Measurements from ENCODE around the gene PSMC3IP. TPM values are rescaled to one million over a fixed set of nuclear protein-coding genes. Genes with fewer than 3 reads are reported as not detected.

The PSMC3IP gene
- polyA plus RNA-seq, 1 donor from 2014 or later, result 22.5 TPM

DNA sequence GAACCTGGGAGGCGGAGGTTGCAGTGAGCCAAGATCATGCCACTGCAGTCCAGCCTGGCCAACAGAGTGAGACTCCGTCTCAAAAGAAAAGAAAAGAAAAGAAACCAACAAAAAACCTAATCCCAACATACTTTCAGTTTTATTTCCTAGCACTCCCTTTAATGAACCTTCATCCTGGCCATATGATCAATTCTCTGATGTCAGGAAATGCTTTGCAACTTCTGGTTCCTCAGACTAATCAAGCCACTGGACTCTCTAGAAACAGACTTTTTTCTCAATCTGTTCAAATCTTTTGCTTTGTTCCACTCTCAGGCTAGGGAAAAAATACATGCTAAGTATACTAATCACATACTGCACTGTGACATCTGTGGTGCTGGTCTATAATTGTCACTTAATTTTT is 13.4 kb upstream of the PSMC3IP start:
- no peaks in the 10 kb centered on the region for H4K20me1 ChIP-seq (ENCODE audit: insufficient read depth)
- no peak overlapping the region for H3K9ac ChIP-seq (ENCODE audit: low read length)
- peaks cover 4% of the 10 kb centered on the region for H3K79me2 ChIP-seq (replicated peaks; ENCODE audit: insufficient read depth, low read length)
- H3K27me3 ChIP-seq (ENCODE audit: insufficient read depth, low read depth, low read length), result no peaks in the 10 kb centered on the region
- H3K9me2 ChIP-seq (ENCODE audit: insufficient read depth, low read length), result no peaks in the 10 kb centered on the region
- no peak overlapping the region for H3K4me3 ChIP-seq (ENCODE audit: low read length)
- H3K36me3 ChIP-seq (ENCODE audit: insufficient read depth, low read length), result no peaks in the 10 kb centered on the region
- H3K9me3 ChIP-seq (ENCODE audit: low read length), result no peaks in the 10 kb centered on the region
- no peak overlapping the region for H3K4me2 ChIP-seq (ENCODE audit: low read length)
- TF ChIP-seq EP300 (conservative IDR thresholded peaks at IDR 0.05; ENCODE audit: poor library complexity, severe bottlenecking) (no peak), SMC3 (conservative IDR thresholded peaks at IDR 0.05; ENCODE audit: poor library complexity) (no peak), TAF1 (IDR thresholded peaks at IDR 0.05; ENCODE audit: low read depth) (no peak)
- TF ChIP-seq, protein P1, sequence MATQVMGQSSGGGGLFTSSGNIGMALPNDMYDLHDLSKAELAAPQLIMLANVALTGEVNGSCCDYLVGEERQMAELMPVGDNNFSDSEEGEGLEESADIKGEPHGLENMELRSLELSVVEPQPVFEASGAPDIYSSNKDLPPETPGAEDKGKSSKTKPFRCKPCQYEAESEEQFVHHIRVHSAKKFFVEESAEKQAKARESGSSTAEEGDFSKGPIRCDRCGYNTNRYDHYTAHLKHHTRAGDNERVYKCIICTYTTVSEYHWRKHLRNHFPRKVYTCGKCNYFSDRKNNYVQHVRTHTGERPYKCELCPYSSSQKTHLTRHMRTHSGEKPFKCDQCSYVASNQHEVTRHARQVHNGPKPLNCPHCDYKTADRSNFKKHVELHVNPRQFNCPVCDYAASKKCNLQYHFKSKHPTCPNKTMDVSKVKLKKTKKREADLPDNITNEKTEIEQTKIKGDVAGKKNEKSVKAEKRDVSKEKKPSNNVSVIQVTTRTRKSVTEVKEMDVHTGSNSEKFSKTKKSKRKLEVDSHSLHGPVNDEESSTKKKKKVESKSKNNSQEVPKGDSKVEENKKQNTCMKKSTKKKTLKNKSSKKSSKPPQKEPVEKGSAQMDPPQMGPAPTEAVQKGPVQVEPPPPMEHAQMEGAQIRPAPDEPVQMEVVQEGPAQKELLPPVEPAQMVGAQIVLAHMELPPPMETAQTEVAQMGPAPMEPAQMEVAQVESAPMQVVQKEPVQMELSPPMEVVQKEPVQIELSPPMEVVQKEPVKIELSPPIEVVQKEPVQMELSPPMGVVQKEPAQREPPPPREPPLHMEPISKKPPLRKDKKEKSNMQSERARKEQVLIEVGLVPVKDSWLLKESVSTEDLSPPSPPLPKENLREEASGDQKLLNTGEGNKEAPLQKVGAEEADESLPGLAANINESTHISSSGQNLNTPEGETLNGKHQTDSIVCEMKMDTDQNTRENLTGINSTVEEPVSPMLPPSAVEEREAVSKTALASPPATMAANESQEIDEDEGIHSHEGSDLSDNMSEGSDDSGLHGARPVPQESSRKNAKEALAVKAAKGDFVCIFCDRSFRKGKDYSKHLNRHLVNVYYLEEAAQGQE (IDR thresholded peaks at IDR 0.05; ENCODE audit: borderline replicate concordance), result no peak
- TF ChIP-seq, protein P2, sequence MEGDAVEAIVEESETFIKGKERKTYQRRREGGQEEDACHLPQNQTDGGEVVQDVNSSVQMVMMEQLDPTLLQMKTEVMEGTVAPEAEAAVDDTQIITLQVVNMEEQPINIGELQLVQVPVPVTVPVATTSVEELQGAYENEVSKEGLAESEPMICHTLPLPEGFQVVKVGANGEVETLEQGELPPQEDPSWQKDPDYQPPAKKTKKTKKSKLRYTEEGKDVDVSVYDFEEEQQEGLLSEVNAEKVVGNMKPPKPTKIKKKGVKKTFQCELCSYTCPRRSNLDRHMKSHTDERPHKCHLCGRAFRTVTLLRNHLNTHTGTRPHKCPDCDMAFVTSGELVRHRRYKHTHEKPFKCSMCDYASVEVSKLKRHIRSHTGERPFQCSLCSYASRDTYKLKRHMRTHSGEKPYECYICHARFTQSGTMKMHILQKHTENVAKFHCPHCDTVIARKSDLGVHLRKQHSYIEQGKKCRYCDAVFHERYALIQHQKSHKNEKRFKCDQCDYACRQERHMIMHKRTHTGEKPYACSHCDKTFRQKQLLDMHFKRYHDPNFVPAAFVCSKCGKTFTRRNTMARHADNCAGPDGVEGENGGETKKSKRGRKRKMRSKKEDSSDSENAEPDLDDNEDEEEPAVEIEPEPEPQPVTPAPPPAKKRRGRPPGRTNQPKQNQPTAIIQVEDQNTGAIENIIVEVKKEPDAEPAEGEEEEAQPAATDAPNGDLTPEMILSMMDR (IDR thresholded peaks at IDR 0.05; ENCODE audit: poor library complexity, severe bottlenecking), result no peak
- no peaks in the 10 kb centered on the region for H3F3A ChIP-seq (ENCODE audit: insufficient read depth, low read length, poor library complexity, severe bottlenecking)
- H2AFZ ChIP-seq (ENCODE audit: low read depth, low read length), result no peak overlapping the region
- H3K27ac ChIP-seq (ENCODE audit: low read length), result no peak overlapping the region

DNA sequence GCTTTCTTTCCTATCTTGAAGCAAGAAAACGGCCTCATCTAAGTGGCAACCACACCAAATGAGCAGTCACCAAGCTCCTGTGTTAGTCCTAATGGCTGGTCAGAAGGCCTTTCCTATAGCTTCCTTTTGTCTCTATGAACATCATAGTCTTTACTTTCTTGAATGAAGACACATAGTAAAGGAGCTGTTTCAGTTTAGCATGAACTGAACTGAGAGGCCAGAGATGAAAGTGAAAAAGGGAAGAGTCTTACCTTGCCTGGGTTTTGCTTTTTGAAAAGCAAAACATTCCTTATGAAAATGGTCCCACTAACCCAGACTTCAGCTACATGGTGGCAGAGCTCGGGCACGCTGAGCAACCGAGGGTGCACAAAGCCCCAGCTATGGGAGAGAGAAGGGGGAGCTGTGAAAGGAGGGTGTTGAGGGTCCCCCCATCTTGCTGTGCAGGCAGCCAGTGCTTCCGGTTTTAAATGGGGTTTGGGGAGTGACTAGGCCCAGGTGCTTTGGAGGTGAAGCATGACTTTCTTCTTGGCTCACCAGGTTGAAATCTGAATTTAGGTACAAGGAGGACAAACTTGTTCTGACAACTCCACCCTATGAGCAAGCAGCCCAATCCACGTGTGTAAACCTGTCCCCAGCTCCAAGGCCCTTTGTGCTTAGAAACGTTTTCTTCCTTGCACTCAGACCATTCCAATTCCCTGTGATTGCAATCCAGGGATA is 9.1 kb upstream of the PSMC3IP start:
- no peak overlapping the region for H3K4me2 ChIP-seq (ENCODE audit: low read length)
- H3K36me3 ChIP-seq (ENCODE audit: insufficient read depth, low read length), result no peaks in the 10 kb centered on the region
- H3K79me2 ChIP-seq (replicated peaks; ENCODE audit: insufficient read depth, low read length), result no peaks in the 10 kb centered on the region
- H3K9me2 ChIP-seq (ENCODE audit: insufficient read depth, low read length), result no peaks in the 10 kb centered on the region
- H2AFZ ChIP-seq (ENCODE audit: low read depth, low read length), result no peak overlapping the region
- TF ChIP-seq, protein P2 (IDR thresholded peaks at IDR 0.05; ENCODE audit: poor library complexity, severe bottlenecking), result no peak
- TF ChIP-seq, protein P1 (IDR thresholded peaks at IDR 0.05; ENCODE audit: borderline replicate concordance), result no peak
- TF ChIP-seq EP300 (conservative IDR thresholded peaks at IDR 0.05; ENCODE audit: poor library complexity, severe bottlenecking) (no peak), TAF1 (IDR thresholded peaks at IDR 0.05; ENCODE audit: low read depth) (no peak), SMC3 (conservative IDR thresholded peaks at IDR 0.05; ENCODE audit: poor library complexity) (no peak), POLR2AphosphoS5 (IDR thresholded peaks at IDR 0.05) (no peak), MXI1 (conservative IDR thresholded peaks at IDR 0.05; ENCODE audit: poor library complexity, severe bottlenecking) (no peak), EZH2 (IDR thresholded peaks at IDR 0.05; ENCODE audit: borderline replicate concordance, insufficient read depth, low read length, poor library complexity, severe bottlenecking) (no peak), RAD21 (conservative IDR thresholded peaks at IDR 0.05) (no peak)
- H4K20me1 ChIP-seq (ENCODE audit: insufficient read depth), result no peaks in the 10 kb centered on the region
- H3K9ac ChIP-seq (ENCODE audit: low read length), result no peak overlapping the region
- H3K27ac ChIP-seq (ENCODE audit: low read length), result no peak overlapping the region
- H3K4me3 ChIP-seq (ENCODE audit: low read length), result no peak overlapping the region
- no peaks in the 10 kb centered on the region for H3K9me3 ChIP-seq (ENCODE audit: low read length)
- H3K27me3 ChIP-seq (ENCODE audit: insufficient read depth, low read depth, low read length), result no peaks in the 10 kb centered on the region
- no peaks in the 10 kb centered on the region for H3F3A ChIP-seq (ENCODE audit: insufficient read depth, low read length, poor library complexity, severe bottlenecking)
